ENCODE results near the gene ORC5.

ORC5 gene

DNA sequence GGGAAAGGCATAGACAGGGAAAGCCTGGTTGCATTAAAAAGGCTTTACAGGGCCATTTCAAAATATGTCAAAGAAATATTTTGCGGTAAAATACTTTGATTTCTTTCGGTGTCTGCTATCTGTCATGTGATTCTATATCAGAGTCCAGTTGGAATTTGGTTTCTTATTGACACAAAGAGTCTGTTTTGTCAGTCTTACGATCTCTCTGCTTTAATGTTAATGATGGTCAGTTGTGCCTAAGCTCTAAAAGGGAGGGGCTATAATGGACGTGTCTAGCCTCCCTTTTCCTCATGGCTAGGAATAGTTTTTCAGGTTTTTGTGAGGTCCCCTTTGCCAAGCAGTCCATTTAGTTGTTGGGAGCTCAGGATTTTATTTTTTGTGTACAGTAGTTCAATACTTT is 31.5 kb downstream of the ORC5 start:
- H3K27me3 ChIP-seq, result no peaks in the 10 kb centered on the region
- no peak overlapping the region for H3K4me3 ChIP-seq (ENCODE audit: low read depth, low read length)
- H3K36me3 ChIP-seq, result peaks cover 17% of the 10 kb centered on the region
- H3K4me1 ChIP-seq, result no peaks in the 10 kb centered on the region
- peaks cover 5% of the 10 kb centered on the region; the same call in 1 of the 2 replicates for H3K9me3 ChIP-seq
- TF ChIP-seq CTCF (IDR thresholded peaks at IDR 0.05; ENCODE audit: low read depth, low read length), result no peak
- DNase-seq, result no peak

- H3K27me3 ChIP-seq, result no peaks in the 10 kb centered on the region
- H3K4me1 ChIP-seq, result no peaks in the 10 kb centered on the region
- H3K9me3 ChIP-seq, result peaks cover 5% of the 10 kb centered on the region; the same call in 1 of the 2 replicates
- no peak for TF ChIP-seq CTCF (IDR thresholded peaks at IDR 0.05; ENCODE audit: low read depth, low read length)
- H3K36me3 ChIP-seq, result peaks cover 14% of the 10 kb centered on the region
- DNase-seq, result no peak
- H3K4me3 ChIP-seq (ENCODE audit: low read depth, low read length), result no peak overlapping the region
Observed at GRCh38 chr7:104175361-104175984, 32.3 kb downstream of the ORC5 start.

- DNase-seq, result no peak
- no peaks in the 10 kb centered on the region for H3K27me3 ChIP-seq
- H3K4me3 ChIP-seq (ENCODE audit: low read depth, low read length), result no peak overlapping the region
- no peaks in the 10 kb centered on the region for H3K4me1 ChIP-seq
- no peak for TF ChIP-seq CTCF (IDR thresholded peaks at IDR 0.05; ENCODE audit: low read depth, low read length)
- H3K9me3 ChIP-seq, result peaks cover 5% of the 10 kb centered on the region; the same call in 1 of the 2 replicates
- H3K36me3 ChIP-seq, result peaks cover 17% of the 10 kb centered on the region
Observed at GRCh38 chr7:104174798-104175197, 33.0 kb downstream of the ORC5 start.

- no peak for TF ChIP-seq CTCF (IDR thresholded peaks at IDR 0.05; ENCODE audit: low read depth, low read length)
- H3K4me1 ChIP-seq, result no peaks in the 10 kb centered on the region
- H3K27me3 ChIP-seq, result no peaks in the 10 kb centered on the region
- no peak overlapping the region for H3K4me3 ChIP-seq (ENCODE audit: low read depth, low read length)
- no peak for DNase-seq
- H3K36me3 ChIP-seq, result no peaks in the 10 kb centered on the region; the same call in none of the 2 replicates
- H3K9me3 ChIP-seq, result no peaks in the 10 kb centered on the region
Observed at GRCh38 chr7:104162081-104162480, 45.7 kb downstream of the ORC5 start.

DNA sequence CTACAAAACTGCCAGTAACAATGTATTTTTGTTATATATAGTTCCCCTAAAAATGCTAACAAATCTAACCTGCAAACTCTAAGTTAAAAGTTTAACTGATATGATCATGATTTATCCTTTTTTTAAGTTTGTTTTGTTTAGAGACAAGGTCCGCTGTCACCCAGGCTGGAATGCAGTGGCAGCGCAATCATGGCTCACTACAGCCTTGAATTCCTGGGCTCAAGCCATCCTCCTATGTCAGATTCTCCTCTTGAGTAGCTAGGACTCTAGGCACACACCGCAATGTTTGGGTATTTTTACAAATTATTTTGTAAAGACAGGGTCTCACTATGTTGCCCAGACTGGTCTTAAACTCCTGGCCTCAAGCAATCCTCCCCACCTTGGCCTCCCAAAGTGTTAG is 46.6 kb downstream of the ORC5 start:
- Histone ChIP-seq H3K27me3 (no peaks in the 10 kb centered on the region), H3K9me3 (no peaks in the 10 kb centered on the region), H3K36me3 (no peaks in the 10 kb centered on the region; the same call in none of the 2 replicates), H3K4me3 (ENCODE audit: low read depth, low read length) (no peak overlapping the region), H3K4me1 (no peaks in the 10 kb centered on the region)
- TF ChIP-seq CTCF (IDR thresholded peaks at IDR 0.05; ENCODE audit: low read depth, low read length), result no peak
- no peak for DNase-seq

DNA sequence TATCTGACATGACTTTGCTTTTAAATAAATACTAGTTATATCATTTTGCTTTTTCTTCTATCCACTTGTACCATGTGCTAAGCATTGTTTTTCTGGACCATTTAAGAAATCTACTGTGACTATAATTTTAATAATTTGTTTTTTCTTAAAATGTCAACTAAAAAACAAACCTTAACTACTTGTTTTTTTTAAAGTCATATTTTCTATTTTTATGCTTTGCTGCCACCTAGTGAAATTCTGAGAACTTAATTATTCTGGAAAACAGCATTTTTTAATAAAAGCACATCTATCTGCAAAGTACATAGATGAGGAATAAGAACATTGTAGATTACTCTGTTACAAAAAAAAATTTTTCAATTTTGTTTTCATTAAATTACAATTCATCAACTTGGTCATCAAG is 47.4 kb downstream of the ORC5 start:
- H3K36me3 ChIP-seq, result no peaks in the 10 kb centered on the region; the same call in none of the 2 replicates
- TF ChIP-seq CTCF (IDR thresholded peaks at IDR 0.05; ENCODE audit: low read depth, low read length), result peak; percentile 16; the same call in 1 of the 2 replicates
- no peak overlapping the region for H3K4me3 ChIP-seq (ENCODE audit: low read depth, low read length)
- H3K9me3 ChIP-seq, result no peaks in the 10 kb centered on the region
- no peaks in the 10 kb centered on the region for H3K4me1 ChIP-seq
- no peaks in the 10 kb centered on the region for H3K27me3 ChIP-seq
- DNase-seq, result no peak
